Ishikawa (cell line): ENCODE data around the gene SYT7.

Source experiments
- CEBPB ChIP-seq: IDR thresholded peaks from 2 replicates; pipeline ENCODE4 v1.6.1; 2012
- EP300 ChIP-seq: IDR thresholded peaks from 2 replicates; pipeline ENCODE4 v1.6.1; 2012; ENCODE audit warnings: borderline replicate concordance
- FOXM1 ChIP-seq: IDR thresholded peaks from 2 replicates; pipeline ENCODE4 v1.6.1; 2012; ENCODE audit warnings: low read depth, borderline replicate concordance
- RAD21 ChIP-seq: IDR thresholded peaks from 2 replicates; pipeline ENCODE4 v1.6.1; 2012; ENCODE audit warnings: low read depth
- TAF1 ChIP-seq: IDR thresholded peaks from 2 replicates; pipeline ENCODE4 v1.6.1; 2012; ENCODE audit warnings: low read depth, mild to moderate bottlenecking
- TF ChIP-seq, protein P1 (sequence below): IDR thresholded peaks from 2 replicates; pipeline ENCODE4 v1.6.1; 2012

DNA sequence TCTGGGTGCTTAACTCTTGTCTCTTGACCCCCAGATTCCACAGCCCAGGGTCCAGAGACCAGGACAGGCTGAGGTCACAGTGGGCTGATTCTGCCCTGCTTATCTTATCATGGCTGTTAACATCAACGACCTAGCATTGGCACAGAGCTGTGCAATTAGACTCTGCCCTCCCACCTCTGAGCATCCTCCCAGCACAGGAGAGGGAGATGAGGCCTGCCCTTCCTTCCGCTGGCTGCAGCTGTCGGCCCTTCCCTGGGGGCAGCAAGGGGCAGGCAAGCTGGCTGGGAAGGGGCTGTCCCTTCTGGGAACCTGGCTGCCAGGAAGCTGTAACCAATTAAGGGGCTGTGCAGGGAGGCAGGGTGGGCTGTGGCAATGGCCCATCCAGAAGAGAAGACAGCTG, 49.8 kb downstream of the SYT7 start:
- TF ChIP-seq EP300 (no peak), FOXM1 (no peak), TAF1 (no peak), RAD21 (no peak), CEBPB (no peak)
- TF ChIP-seq, protein P1, sequence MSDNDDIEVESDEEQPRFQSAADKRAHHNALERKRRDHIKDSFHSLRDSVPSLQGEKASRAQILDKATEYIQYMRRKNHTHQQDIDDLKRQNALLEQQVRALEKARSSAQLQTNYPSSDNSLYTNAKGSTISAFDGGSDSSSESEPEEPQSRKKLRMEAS: no peak
